GM19395 (cell line): ENCODE measurements around the gene CCDC91.

Source experiments
- ATAC-seq: cut with Tn5 transposase; IDR thresholded peaks from one replicate; pipeline ENCODE4 v1.9.1; 2021; ENCODE audit warnings: mild to moderate bottlenecking, moderate library complexity; ENCODE audit not compliant: unreplicated experiment

Gene CCDC91

GRCh38 chr12:28190321-28191050 is at the start of gene CCDC91:
TSS of gene CCDC91 (plus strand) at chr12:28190456. CDS start at chr12:28257216, 66,760 bp downstream.
- peak; percentile 93 for ATAC-seq

- ATAC-seq: no peak
These were observed 46.2 kb upstream of the CCDC91 start for GRCh38 chr12:28144059-28144458.

- no peak for ATAC-seq
These were observed 45.7 kb upstream of the CCDC91 start for GRCh38 chr12:28144532-28144931.

GRCh38 chr12:28145216-28145615 is 45.0 kb upstream of the CCDC91 start:
- ATAC-seq: no peak

GRCh38 chr12:28149279-28149678 is 41.0 kb upstream of the CCDC91 start:
- no peak for ATAC-seq

- no peak for ATAC-seq
These were observed 33.9 kb upstream of the CCDC91 start for GRCh38 chr12:28156362-28156761.

GRCh38 chr12:28156804-28157203 is 33.5 kb upstream of the CCDC91 start:
- no peak for ATAC-seq

- no peak for ATAC-seq
These were observed 31.9 kb upstream of the CCDC91 start for GRCh38 chr12:28158353-28158752.

GRCh38 chr12:28159688-28160087 is 30.6 kb upstream of the CCDC91 start:
- ATAC-seq: no peak

- ATAC-seq: no peak
These were observed 28.6 kb upstream of the CCDC91 start for GRCh38 chr12:28161697-28162096.

- no peak for ATAC-seq
These were observed 27.6 kb upstream of the CCDC91 start for GRCh38 chr12:28162697-28163096.

- ATAC-seq: no peak
These were observed 25.5 kb upstream of the CCDC91 start for GRCh38 chr12:28164644-28165275.

- ATAC-seq: no peak
These were observed 22.2 kb upstream of the CCDC91 start for GRCh38 chr12:28167981-28168485.

GRCh38 chr12:28171356-28172060 is 18.7 kb upstream of the CCDC91 start:
- ATAC-seq: no peak

GRCh38 chr12:28172434-28173030 is 17.7 kb upstream of the CCDC91 start:
- ATAC-seq: no peak

- no peak for ATAC-seq
These were observed 16.8 kb upstream of the CCDC91 start for GRCh38 chr12:28173440-28173839.

GRCh38 chr12:28175098-28175589 is 15.1 kb upstream of the CCDC91 start:
- no peak for ATAC-seq

GRCh38 chr12:28176295-28176694 is 14.0 kb upstream of the CCDC91 start:
- ATAC-seq: no peak

GRCh38 chr12:28177461-28177860 is 12.8 kb upstream of the CCDC91 start:
- ATAC-seq: no peak

GRCh38 chr12:28177905-28178304 is 12.4 kb upstream of the CCDC91 start:
- no peak for ATAC-seq

GRCh38 chr12:28178775-28179174 is 11.5 kb upstream of the CCDC91 start:
- no peak for ATAC-seq
